HL-60/S4 (cell line): ENCODE data around the gene BUB3.
"Not testable (repeated sequence)": the region's sequence is repeated elsewhere in the genome, so short reads cannot be mapped to it uniquely, and the experiment has no call there.

Experiments
- in situ Hi-C: fragments of 300-500 bp; cut with MboI; formaldehyde crosslinking; loops from 2 replicates; pipeline ENCODE4 v1.14.3; 2022; ENCODE audit warnings: low sequenced_read_pairs

BUB3 gene

DNA sequence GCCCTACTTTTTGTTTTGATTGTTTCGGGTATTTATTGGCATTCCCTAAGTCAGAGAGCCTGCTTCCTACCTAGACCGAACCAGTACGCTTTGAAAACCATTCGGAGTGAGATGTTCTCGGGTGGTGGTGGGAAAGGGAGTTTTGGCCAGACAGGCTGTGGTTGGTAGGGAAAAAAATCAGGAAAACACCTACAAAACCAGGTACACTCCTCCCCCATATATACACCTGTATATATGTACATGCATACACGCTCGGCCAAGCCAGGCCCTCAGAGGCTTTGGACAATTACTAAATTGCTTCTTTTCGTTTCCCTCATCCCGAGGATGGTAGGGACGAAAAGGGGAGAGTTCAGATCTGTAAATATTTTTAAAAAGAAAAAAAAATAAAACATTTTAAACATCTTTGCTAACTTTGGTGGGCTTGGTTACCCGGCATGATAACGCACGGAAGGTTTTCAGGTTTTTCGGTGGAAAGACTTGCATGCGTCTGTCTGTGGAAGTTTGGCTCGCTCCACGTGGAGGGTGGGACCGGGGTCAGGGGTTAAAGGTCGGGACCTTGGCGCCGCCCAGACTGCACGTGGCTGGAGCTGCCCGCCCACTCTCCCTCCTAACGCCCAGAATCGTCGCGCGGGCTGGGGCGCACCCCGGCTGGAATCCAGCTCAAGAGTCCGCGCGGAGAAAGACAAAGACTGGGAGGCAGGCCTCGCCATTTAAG, 3.8 kb upstream of the BUB3 start:
- in situ Hi-C loops, result no loop called here

DNA sequence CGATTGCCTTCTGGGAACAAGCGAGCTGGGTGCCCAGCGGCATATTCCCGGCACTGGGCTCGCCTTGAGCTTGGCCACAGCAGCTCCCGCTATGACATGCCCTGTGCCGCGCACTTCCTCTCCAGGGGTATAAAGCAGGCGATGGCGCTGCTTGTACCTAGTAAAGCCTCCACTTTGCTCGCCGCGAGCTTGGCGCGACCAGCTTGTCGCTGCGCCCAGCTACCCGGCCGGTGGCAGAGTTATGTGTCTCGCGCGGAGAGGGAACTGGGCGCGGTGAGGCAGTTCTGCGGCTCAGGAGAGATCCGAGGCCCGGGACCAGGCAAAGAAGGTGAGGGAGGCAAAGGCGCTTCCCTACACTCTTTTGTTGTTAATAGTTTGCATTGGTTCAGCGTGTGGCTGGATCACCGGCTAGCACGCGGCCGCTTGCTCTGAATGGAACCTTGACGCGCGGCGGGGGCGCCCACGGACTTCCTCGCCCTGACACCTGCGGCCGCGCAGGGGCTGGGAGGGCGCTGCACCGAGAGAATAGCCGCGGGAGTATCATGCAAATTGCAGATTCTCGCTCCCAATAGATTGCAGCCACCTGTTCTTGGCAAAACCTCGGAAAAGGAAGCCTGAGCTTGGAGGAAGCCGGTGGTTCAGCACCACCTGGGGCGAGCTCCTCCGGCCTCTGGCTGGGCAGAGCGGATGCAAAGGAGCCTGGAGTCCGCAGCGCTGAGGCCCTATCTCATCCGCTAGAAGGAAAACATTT, 3.0 kb upstream of the BUB3 start:
- in situ Hi-C loops, result no loop called here

DNA sequence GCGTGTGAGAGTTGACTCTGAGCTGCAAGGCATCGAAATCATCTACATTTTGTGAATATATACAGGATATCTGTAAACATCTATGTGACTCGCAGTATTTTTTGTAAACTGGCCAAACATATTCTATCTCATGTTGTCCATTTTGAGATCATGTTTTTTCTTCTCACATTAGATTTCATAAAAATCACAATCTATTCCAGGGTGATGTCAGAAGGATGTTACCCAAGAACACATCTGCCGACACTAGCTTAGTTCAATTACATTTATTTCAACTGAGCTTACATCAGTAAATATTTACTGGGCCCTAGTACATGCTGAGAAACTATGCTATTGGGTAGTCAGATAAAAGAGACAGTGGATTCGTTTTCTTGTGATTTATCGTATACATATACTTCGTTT, 2.5 kb upstream of the BUB3 start:
- in situ Hi-C loops, result no loop called here

DNA sequence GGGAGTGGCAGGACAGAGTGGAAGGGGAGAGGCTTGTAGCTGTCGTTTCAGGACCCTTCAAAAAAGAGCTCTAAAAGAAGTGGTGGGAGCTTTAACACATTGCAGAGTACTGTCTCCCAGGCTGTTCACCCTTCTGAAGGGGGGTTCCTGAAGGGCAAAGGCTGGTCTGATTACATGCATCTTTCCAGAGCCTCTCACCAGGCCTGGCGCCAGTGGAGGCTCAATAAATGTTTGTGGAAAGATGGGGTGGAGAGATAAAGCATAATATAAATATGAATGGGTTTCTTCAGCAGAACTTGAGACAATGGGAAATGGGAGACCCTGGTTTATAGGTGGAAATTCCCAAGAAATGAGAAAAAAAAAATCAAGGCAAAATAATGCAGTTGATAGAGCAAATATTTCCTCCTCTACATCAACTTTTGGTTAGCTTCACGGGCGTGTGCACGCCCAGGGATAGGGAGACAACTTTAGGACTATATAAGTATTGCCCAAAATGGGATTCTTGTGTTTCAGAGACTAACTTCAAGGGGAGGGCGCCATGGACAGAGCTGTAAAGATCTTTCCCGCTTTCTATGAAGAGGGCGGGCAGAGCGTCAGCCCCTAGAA, 613 bp upstream of the BUB3 start:
- in situ Hi-C loops, result no loop called here

DNA sequence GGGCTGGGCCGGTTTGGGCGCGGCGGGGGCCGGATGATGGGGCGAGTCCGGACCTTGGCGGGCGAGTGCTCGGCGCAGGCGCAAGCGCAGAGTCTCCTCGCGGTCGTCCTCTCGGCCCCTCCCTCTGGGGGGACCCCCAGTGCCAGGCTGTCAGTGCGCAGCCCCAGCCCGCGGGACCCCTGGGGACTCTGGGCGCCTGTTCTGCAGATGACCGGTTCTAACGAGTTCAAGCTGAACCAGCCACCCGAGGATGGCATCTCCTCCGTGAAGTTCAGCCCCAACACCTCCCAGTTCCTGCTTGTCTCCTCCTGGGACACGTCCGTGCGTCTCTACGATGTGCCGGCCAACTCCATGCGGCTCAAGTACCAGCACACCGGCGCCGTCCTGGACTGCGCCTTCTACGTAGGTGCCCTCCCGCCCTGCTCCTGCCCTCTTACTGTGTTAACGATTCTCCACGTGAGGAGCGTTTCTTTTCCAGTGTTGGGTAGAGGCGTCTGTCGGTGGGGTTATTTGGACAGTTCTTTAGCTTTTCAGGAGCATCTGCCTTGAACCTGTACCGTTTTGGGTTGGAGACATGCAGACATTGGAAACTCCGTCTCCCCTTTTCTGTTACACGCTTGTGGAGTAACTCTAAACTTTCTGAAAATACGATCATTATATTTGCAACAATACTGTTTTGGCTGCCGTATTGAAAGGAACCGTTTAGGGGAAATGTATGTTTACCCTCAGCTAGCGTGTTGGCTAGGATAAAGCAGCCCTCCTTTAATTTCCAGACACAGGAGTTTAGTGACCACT, 706 bp downstream of the BUB3 start:
- in situ Hi-C loops, result no loop called here

DNA sequence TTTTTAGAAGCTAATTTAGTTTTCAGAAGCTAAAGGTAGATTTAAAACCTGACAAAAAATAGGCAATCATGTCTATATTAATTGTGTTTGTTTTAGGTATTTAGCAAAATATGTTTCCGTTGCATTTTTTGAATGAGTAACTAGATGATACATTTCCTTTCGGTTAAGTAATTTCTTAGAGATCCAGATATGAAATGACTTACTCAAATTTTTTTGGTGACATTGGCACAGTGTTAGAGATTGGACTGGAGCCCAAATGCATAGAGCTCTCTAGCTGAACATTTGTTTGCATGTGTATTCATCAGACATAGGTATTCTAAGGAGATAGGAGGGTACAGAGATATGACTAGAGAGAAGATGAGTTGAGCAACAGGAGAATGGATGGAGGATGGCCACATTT, 1.9 kb downstream of the BUB3 start:
- in situ Hi-C loops, result no loop called here

DNA sequence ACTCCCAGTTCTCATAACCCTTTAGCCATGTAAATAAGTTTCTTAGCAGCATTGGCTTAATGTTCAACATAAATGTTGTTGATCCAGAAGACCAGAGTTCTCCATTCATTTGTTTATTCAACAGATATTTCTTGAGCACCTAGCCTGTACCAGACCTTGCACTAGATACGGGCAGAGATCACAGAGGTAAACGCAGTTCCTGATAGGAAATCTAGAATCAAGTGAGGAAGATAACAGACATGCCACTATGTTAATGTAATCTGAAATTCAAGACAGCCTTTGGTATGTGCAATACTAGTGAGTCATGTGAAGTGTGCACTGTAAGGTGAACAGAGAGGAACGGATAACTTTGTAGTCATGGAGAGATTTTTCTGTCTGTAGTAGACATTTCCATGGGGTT, 3.0 kb downstream of the BUB3 start:
- in situ Hi-C loops, result no loop called here

DNA sequence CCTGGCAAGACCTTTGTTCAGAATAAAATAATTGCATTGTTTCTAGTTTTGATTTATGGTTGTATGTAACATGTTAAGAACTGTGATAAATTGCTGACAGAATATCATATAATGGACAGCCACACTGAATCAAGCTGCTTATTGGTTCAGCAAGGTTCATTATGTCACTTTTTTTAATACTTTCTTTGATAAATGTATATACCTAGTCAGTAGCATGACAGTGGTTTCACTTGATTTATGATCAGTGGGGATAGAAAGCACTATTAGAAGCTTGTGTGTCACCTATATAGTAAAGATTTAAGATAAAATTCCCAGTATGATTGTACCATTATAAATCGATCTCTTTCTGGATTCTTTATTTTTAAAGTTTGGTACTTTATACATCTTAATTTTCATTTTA, 4.5 kb downstream of the BUB3 start:
- in situ Hi-C loops, result no loop called here

DNA sequence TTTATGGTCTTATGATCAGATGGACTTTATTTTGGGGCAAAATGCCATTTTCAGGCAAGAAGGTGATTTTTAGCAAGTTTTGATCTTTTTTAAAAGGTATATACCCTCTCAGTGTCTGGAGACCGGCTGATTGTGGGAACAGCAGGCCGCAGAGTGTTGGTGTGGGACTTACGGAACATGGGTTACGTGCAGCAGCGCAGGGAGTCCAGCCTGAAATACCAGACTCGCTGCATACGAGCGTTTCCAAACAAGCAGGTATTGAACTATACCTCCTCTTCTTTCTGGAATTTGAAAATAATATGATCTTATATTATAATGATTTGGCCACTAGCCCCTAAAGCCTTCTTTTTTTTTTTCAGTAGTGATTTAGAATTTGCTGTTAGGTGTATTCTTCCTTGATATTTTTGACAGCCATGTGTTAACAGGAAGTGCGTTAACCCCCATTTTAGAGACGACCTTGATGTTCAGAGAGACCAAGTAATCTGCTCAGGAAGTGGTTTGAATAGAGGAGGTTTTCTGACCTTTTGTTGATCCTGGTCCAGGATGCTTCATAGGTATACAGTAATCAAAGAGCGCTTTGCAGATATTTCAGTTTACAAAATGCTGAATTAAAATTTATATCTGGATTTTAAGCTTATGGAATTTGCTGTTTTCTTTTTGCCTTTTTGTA, 6.2 kb downstream of the BUB3 start:
- in situ Hi-C loops, result no loop called here

DNA sequence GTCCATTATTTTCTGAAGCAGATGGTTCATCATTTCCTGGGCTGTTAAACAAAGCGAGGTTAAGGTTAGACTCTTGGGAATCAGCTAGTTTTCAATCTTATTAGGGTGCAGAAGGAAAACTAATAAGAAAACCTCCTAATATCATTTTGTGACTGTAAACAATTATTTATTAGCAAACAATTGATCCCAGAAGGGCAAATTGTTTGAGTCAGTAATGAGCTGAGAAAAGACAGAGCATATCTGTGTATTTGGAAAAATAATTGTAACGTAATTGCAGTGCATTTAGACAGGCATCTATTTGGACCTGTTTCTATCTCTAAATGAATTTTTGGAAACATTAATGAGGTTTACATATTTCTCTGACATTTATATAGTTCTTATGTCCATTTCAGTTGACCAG, 10.1 kb downstream of the BUB3 start:
- in situ Hi-C loops, result no loop called here

DNA sequence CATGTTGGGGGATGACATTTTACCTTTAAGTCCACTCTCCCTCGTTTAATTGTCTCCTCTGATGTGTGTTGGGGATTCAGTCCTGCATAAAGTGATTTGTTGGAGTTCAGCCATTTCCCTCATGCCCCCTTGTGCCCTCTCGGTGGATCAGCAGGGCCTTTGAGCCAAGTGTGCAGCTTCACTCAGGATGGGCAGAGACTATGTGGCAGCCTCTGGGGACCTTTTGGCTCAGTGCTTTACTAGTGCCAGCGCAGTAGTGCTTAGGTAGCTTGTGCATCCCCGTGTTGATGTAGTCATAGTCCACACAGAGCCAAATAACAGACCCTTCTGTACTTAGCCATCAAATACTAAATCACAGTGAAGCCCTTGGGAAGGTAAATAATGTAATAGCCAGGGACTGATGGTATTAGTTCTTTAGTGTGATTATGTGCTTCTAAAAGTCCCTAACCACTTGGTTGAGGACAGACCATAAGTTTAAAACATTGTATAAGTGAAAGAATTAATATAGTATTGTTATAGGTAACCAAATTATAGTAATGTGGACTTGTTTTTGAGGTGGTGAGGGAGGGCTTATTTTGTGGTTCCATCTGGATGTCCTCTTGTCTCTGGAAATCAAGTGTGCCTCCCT, 11.4 kb downstream of the BUB3 start:
- in situ Hi-C loops, result no loop called here

DNA sequence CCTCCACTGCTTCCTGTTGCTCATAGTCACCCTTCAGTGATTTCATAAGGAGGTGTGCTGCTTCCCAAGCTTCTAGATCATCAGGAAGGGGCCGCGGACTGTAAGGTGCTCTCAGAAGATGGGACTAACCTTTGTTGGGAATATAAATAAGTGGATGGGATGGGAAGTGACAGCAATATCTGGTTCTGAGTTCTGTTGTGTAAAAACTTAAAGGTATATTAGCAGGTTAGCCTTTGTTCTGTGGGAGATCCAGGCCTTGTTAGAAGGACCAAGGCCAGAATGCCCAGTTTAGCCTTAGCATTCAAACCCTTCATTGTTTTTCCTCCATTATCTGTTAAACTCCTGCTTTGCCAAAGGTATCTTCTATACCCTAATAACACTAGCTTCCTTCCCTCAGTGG, 12.4 kb downstream of the BUB3 start:
- in situ Hi-C loops, result no loop called here

DNA sequence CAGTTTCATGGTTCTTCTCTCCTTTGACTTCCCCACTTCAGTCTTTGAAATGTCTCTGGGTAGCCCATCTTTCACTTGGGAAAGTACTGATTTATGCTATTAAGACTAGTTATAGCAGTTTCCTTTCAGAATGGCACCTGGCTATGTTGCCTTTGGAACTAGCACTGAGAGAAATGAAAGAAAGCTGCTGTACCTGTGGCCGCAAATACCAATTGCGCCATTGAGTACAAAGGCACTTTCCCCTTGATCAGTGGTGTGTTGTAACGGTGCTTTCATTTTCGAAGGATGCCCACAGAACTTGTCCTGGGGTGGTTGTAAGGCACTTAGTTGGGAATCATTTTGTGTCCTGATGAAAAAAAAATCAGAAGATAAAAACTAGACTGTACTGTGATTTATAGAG, 16.8 kb downstream of the BUB3 start:
- in situ Hi-C loops, result no loop called here

DNA sequence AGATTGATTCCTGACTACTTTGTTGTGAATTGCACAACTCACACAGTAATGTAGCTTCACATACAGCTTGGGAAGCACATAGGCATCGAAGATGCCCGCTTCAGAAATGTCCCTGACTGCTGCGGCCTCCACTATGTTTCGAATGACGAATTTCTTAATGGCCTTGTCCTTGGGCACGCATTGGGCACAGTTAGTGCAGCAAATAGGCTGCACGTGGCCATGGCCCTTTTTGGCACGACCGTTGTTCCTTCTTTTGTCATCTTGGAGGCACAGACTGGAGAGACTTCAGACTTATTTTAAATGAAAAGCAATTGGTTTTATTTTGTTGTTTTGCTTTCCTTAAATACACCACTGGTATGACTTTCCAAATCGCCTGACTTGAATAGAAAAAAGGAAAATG, 17.4 kb downstream of the BUB3 start:
- in situ Hi-C loops, result not testable (repeated sequence)

DNA sequence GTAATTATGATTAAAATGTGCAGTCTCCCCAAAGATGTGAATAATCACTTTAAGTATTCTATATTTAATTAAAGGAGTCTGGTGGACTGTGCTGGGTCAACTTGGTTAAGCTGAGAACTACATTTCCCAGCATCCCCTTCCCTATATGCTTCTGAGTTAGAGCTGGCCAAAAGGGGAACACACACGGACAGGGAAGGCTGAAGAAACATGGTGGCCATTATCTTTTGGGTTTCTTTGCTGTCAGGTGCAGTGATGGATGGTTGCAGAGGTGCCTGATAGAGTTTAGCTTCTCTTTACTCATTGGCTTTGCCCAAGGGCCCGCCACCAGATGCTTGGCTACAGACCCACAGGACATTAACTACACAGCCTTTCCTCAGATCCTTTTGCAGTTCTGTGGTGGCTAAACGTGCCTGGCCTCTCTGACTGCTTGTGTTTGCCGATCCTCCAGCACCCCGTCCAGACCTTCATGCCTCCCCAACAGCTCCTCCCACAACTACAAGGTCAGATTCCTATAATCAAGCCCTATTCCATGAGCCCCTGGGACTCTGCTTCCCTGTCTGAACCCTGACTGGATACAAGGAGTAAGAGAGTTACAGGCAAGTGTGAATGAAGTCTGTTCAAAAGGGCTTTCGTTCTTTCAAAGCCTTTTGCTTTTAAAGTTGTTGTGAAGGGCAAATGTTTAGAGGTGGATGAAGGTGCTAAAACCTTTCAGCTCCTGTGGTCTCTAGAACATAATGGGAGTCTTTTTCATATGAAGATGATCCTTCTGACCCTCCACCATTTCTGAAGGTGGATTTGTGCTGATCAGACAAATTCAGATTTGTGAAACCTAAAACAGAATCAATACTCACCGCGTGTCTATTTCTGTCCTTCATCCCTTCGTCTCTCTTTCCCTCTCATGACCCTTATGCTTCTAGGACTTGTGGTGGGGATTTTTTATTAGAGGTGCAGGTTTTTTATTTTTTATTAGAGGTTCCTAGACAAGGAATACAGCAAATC, 21.5 kb downstream of the BUB3 start:
- in situ Hi-C loops, result no loop called here

DNA sequence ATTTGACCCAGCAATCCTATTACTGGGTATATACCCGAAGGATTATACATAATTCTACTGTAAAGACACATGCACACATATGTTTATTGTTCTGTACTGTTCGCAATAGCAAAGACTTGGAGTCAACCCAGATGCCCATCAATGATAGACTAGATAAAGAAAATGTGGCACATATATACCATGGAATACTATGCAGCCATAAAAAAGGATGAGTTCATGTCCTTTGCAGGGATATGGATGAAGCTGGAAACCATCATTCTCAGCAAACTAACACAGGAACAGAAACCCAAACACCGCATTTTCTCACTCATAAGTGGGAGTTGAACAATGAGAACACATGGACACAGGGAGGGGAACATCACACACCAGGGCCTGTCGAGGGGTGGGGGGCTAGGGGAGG, 24.2 kb downstream of the BUB3 start:
- in situ Hi-C loops, result not testable (repeated sequence)

DNA sequence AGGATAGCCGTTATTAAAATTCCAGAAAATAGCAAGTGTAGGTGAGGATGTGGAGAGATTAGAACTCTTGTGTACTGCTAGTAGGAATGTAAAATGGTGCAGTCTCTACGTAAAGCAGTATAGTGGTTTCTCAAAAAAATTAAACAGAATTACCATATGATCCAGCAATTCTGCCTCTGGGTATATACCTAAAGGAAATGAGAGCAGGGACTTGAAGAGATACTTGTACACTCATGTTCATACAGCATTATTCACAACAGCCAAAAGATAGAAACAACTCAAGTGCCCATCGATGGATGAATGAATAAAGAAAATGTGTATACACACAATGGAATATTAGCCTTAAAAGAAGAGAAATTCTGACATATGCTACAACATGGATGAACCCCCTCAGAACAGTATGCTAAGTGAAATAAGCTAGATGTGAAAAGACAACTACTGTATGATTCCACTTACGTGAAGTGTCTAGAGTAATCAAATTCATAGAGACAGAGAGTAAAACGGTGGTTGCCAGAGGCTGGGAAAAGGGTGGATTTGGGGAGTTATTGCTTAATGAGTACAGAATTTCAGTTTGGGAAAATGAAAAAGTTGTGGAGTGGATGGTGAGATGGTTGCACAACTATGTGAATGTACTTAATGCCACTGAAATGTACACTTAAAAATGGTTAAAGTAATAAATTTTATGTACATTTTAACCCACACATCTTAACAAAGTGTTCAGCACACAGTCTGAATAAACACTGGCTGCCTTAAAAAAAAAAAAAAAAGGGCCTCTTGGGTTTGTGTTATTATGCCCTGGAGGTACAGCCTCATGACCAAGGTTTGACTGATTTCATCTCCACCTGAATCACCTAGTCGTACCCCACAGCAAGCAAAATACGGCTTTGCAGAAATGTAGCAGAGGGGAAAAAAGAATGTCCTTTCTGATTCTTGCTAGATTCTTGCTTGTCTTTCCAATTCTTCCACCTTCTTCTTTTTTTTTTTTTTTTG, 26.2 kb downstream of the BUB3 start:
- in situ Hi-C loops, result no loop called here

DNA sequence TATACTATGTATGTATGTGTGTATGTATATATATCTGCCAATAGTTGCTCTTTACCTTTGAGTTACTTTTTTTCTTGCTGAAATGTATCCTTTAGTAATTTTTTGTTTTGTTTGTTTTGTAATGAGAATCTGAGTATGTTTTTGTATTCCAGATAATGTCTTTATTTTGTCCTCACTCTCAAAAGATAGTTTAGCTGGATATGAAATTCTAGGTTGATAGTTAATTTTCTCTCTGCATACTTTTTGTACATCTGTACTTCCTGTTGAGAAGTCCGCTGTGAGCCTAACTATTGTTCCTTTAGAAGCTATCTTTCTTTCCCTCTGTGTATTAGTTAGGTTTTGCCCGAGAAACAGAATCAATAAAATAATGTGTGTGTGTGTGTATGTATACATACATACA, 29.5 kb downstream of the BUB3 start:
- in situ Hi-C loops, result no loop called here
